ENCODE results near the gene CENPT.

The CENPT gene

DNA sequence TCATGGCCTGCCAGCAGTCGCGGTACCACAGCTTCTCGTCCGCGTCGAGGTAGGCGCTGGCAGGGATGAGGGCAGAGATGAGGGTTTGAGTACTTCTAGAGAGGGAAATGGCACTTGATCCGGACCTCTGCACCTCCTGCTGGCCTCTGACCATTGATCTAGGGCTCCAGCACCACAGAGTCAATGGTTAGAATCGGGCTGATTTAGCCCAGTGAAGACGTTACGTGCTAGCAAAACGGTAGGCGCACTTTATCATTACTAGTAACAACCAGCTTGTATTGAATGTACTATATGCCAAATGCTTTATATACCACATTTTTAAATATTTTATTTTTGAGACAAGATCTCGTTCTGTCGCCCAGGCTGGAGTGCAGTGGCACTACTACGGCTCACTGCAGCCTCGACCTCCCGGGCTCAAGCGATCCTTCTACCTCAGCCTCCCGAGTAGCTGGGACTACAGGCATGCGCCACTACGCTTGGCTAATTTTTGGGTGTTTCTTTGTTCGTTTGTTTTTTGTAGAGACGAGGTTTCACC, 40.3 kb downstream of the CENPT start:
- no peak for DNase-seq (ENCODE audit: low read depth in 2 of 2)

DNA sequence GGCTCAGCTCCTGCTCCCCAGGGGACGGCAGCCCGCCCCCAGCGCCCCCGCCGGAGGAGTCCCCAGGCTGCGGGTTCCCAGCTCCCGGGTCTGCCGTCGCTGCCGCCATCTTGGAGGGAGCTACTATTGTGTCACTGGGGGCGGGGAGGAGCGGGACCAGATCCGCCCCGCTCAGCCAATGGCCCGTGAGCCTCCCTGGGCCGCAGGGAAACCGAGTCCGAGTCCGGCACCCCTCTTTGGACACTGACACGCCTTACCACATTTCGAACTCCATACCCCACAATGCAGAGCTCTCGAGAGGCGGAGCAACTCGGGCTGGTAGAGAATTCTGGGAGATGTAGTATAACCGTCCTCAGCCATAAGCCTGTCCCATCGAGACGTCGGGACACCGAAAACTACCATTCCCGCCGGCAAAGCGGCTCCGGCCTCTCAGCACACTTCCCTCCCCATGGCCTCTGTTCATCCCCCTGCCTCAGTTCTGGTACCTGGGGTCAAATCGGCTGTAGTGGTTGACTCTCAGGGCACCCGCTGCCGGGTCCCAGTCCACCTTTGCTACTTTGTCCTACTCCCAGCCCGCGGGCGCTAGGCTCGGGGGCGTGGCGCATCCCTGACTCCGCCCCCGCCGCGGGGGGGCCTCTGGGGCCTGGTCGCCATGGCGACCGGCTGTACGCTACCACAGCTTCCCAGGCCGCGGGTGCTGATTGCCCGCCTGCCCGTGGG, 40.9 kb downstream of the CENPT start, which contains the start of the genes RANBP10 and TSNAXIP1:
TSS of gene RANBP10 (minus strand) at position 133 of the 720 bp plus-strand sequence. CDS start at position 109, 24 bp downstream.
TSS of gene TSNAXIP1 (plus strand) at position 462 of the 720 bp plus-strand sequence. CDS start 261 bp downstream, outside the sequence.
- peak; percentile 85 to 91 for DNase-seq (ENCODE audit: low read depth in 2 of 2)

DNA sequence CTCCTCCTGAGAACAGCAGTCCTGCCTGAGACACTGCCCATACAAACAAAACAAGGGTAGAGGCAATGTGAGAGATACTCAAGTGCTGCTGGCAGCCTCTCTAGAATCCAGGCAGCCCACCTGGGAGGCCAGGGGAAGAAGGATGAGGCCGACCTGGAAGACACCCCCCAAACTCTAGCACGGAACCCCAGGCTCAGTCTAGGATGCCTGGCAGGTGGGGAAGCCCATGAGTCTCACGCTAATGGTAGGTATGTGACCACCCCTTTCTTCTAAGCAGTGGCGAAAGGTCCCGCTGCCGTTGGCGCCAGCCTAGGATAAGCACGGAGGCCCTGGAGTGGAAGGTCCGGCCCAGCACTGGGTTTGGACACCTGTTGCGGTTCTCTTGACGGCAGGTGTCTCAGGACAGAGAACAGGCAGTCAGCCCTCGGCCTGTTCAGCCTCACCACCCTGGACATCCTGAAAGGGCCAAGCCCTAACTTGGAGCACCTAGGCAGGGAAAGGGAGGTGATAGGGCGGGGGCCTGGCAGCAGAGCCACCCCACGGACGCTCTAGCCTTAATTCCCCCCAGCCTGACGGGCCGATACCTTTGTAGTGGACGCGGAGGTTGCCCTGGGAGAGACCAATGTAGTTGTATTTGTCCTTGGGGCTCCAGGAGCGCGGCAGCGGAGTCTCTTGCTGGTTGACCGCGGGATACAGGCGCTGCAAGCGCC, 41.6 kb downstream of the CENPT start:
- DNase-seq (ENCODE audit: low read depth in 2 of 2), result no peak

DNA sequence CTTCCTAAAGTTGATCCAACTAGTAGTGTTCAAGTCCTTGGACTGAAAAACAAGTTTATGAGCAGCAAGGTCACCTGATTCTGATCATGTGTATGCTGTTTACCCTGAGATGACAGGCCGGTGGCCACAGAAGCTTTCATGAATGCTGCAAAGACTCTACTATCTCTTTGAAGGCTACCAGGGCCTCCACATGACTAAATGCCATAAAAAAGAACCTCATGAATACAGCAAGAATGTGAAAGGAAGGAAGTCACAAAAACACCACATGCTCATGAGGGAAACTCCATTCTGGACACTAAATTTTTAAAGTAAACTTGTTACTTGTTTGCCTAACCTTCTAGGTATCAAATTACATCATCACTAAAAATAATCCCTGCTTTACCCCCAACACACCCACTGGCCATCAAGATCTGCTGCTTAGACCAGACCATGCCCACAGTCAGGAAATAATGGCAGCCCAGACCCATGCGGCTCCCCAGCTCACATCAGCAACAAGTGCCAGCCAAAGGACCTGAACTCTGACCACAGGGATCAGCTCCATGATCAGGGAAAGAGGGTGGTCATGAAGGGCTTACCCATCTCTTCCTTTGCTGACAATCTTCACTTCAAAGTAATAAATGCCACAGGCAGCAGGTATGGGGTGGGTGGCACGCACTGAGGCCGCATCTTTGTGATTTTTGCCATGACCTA, 42.5 kb downstream of the CENPT start:
- no peak for DNase-seq (ENCODE audit: low read depth in 2 of 2)

DNA sequence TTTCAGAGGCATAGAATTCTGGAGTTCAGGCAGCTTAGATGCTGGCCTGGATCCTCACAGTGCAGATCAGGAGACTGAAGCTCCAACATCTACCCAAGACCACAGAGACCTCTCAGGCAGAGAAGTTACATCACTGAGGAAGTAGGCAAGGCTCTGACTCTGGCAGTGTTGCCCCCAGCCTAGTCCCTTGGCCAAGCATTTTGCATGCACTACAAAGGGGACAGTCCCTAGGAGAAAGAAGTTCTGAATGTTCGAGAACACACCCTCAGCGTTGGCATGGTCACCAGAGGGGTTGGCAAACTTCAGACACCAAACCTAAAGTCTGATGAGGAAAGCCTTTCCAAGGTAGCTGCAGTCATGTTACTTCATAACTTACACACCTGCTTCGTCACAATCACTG, 43.6 kb downstream of the CENPT start:
- no peak for DNase-seq (ENCODE audit: low read depth in 2 of 2)

DNA sequence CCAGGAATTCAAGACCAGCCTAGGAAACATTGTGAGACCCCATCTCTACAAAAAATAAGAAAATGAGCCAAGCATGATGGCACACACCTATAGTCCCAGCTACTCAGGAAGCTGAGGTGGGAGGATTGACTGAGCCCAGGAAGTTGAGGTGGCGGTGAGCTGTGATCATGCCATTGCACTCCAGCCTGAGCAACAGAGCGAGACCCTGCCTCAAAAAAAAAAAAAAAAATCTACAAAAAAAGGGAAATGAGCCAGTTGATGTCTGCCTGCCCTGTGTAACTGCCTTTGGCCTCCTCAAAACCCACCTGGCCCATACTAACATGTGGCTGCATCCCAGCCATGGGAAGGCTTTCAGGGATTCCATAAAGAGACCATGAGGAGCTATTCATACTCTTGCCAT, 45.6 kb downstream of the CENPT start:
- no peak for DNase-seq (ENCODE audit: low read depth in 2 of 2)

DNA sequence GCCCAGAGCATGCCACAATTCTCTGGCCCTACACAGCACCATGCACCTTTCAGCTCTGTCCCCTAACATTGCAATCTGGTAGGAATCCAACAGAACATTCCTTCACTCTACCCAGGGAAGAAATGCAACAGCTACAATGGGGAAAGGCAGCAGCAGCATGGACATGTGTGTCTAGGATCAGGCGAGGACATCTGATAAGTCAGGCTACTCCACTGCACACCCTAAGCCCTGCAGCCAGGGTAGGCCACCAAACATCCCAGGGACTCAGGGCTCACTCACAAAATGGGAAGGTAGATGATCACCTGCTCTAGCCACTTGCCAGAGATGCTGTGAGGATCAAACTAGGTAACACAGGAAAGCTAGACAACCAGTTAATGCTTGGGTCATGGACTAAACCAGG, 46.3 kb downstream of the CENPT start:
- no peak for DNase-seq (ENCODE audit: low read depth in 2 of 2)

DNA sequence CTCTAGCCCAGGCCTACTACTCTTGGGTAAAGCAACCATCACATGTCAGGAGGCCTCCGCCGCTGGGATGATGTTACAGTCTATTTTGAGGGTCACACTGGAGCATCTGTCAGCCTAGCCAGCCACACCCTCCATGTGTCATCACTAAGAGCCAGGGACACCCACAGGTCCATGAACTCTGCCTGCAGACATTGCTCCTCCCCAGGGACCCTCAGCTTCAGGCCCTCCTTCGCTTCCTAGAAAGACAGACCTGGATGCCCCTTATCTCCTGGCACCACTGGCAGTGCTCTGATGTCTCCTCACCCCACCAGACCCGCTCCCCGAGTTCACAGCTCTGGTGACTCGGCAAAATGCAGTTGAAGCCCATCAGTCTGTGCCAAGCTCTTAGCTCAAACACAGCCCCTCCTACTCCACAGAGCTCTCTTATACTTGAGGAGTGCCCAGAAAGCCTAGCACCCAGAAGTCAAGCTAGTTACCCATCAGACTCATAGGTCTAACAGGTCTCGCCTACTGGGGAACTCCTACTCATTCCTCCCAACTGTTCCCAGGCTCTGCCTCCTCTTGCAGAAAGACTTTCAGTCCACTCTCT, 47.1 kb downstream of the CENPT start:
- no peak for DNase-seq (ENCODE audit: low read depth in 2 of 2)

DNA sequence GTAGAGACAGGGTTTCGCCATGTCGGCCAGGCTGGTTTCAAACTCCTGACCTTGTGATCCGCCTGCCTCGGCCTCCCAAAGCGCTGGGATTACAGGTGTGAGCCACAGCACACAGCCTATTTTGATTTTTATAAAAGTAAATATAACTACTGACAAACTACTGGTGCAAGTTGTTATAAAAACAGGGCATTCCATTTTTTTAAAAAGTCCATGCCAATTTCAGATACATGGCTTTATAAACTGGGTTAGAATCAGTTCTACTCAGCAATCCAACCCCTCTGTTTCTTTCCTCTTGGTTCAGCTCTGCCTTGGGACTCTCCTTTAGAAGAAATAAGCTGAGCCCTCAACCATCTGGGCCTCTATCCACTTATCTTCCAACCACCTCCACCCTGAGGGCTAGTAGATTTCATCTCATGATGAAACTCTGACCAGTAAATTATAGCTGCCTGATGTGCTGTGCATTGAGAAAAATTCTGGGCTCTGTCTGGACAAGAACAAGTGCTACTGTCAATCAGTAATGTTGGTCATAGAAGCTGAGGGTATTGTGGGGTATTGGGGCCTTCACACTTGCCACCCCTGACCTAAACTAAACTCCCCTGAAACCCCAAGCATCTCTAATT, 51.3 kb downstream of the CENPT start:
- no peak for DNase-seq (ENCODE audit: low read depth in 2 of 2)

DNA sequence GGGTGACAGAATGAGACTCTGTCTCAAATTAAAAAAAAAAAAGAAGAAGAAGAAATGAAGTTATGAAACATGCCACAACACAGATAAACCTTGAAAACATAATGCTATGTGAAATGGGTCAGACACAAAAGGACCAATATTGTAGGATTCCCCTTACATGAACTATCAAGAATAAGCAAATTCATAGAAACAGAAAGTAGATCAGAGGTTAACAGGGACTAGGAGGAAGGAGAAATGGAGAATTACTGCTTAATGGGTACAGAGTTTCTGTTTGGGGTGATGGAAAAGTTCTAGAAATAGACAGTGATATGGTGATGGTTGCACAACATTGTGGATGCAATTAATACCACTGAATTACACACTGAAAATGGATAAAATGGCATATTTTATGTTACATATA, 57.4 kb downstream of the CENPT start:
- DNase-seq (ENCODE audit: low read depth in 2 of 2), result no peak

DNA sequence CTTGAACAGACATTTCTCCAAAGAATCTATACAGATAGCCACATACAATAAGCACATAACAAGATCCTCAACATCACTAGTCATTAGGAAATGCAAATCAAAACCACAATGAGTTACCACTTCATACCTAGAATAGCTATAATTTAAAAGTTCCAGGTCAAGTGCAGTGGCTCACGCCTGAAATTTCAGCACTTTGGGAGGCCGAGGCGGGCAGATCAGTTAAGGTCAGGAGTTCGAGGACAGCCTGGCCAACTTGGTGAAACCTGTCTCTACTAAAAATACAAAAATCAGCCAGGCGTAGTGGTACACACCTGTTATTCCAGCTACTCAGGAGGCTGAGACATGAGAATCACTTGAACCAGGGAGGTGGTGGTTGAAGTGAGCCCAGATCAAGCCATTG, 61.0 kb downstream of the CENPT start:
- no peak for DNase-seq (ENCODE audit: low read depth in 2 of 2)

DNA sequence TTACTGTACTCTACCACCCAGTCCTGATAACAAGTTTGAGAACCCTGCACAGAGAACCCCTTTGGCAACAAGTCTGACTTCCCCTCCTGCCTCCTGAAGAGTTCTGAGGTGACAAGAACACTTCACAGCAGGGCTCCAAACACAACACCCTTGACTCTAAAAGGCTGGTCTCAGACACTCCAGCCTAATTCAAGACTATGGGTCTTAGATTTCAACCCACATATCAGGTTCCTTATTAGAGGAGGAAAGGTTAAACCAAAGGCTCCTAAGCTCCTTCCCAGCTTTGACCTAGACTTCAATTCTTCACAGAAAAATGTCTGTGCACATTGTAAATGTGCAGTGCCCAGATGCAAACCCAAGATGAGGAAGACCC, 64.2 kb downstream of the CENPT start:
- DNase-seq (ENCODE audit: low read depth in 2 of 2), result no peak

DNA sequence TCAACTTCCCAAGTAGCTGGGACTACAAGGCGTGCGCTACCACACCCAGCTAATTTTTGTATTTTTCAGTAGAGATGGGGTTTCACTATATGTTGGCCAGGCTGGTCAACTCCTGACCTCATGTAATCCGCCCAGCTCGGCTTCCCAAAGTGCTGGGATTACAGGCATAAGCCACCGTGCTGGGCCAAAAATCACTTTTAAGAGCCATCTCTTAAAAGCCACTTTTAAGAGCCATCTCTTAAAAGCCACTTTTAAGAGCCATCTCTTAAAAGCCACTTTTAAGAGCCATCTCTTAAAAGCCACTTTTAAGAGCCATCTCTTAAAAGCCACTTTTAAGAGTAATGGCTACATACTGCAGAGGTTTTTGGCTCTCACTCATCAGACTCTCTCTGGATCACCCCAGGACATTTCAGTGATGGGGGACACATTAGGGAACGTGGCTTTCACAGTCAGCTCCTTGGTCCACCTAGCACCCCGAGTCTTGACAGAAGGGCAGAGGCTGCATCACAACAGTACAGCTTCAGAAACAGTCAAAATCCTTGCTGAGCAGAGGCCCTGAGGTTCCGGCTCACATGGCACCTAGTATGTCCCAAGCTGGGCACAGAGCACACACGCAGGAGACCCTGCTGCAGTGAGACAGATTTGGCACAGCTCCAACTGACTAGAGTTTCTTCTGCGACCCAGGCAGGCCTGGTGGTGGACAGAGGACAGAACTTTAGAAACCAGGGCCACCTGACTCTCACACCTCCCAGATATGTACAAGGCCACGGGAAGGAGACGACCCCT, 64.7 kb downstream of the CENPT start:
- no peak for DNase-seq (ENCODE audit: low read depth in 2 of 2)

DNA sequence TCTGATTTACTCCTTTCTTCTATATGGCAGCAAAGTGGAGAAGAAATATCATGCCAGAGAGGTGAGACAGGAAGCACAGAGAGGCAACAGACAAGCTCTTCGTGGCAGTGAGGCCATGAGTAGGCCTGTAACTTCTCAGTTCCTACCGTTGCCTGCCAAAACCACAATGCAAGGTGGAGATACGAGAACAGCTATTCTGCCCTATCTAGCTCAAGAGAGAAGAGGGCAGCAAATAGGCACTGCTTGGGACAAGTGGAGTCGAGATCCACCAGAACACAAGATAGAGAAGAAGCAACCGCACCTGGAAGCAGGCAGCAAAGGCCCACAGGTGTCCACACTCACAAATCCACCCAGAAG, 66.0 kb downstream of the CENPT start:
- DNase-seq (ENCODE audit: low read depth in 2 of 2), result no peak

DNA sequence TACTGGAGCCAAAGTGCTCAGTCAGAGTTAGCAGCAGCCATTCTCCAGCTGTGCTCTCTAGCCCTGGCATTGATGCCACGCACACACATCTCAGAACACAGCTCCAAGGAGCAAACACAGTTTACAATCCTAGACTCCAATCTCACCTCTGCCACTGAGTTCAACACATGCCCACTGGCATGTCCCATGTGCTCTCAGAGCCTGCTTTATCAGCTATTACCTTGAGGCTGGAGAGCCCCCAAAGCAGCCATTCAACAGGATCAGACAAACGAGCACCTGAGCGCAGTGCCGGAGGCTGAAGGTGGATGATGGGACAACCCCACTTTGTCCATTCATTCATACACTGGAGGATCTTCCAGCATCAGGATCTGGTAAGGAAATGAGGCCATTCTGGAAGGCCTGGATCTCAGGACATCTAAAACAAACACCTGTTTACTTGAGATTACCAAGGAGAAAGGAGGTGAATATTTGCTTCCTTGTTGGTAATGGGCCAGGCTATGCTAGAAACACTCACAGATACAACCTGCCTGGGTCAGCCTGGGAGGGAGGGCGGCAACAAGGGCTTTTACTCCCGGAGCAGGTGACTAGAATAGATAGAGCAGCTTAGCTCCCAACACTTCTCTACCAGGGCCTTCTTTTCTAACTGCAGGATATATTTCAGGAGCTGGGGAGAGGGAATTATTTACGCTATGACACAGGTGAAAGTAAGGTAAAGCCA, 66.5 kb downstream of the CENPT start:
- DNase-seq (ENCODE audit: low read depth in 2 of 2), result no peak

DNA sequence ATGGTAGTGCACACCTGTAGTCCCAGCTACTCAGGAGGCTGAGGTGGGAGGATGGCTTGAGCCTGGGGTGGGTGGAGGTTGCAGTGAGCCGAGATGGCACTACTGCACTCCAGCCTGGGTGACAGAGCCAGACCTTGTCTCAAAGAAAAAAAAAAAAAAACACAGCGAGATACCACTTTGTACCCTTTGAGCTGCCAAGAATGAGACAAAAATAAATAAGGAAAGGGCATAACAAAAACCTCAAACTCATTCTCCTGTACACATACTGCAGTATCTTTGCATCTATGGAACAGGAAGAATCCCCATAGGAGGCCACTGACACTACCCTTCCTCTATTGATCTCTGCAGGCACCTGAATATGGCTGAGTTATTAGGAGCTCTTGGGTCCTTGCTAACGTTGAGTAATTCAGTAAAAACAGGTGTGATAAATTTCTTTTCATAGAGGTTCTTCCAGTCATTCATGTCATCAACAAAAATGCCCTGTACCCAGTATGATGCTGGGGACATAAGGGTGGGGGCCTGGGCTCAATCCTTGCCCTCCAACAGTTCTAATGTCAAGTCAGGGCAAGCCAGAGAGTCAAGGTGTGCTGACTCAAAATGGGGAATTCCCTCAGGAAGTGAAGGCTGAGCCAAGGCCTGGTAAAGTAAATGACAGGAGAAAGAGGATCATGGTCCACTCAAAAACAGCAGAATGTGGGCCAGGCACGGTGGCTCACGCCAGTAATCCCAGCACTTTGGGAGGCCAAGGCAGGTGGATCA, 68.1 kb downstream of the CENPT start:
- DNase-seq (ENCODE audit: low read depth in 2 of 2), result no peak
